Memory B cell (primary cell): ENCODE measurements around the gene ZBTB9.

Source experiments
- ATAC-seq: fragments of 150-1000 bp; cut with Tn5 transposase; 2 replicates; pipeline ENCODE4 v1.10.0; 2021; ENCODE audit warnings: low read depth, mild to moderate bottlenecking, moderate library complexity
- DNase-seq, 2 donors: peaks; one replicate each; pipeline ENCODE4 v3.0.0; 2022; ENCODE audit warnings: low spot score in 2 of 2
- H3K27ac Mint-ChIP-seq: one replicate; pipeline ENCODE4 v1.8.0; 2022; ENCODE audit warnings: mild to moderate bottlenecking, moderate library complexity, mixed read lengths
- H3K27me3 Mint-ChIP-seq: one replicate; pipeline ENCODE4 v1.8.0; 2022; ENCODE audit warnings: mixed read lengths
- H3K36me3 Mint-ChIP-seq: one replicate; pipeline ENCODE4 v1.8.0; 2022; ENCODE audit warnings: mild to moderate bottlenecking, mixed read lengths
- H3K4me1 Mint-ChIP-seq: one replicate; pipeline ENCODE4 v1.8.0; 2022; ENCODE audit warnings: mixed read lengths
- H3K4me3 Mint-ChIP-seq: one replicate; pipeline ENCODE4 v1.8.0; 2022; ENCODE audit warnings: mild to moderate bottlenecking, moderate library complexity, mixed read lengths
- H3K9me3 Mint-ChIP-seq: one replicate; pipeline ENCODE4 v1.8.0; 2022; ENCODE audit warnings: mixed read lengths

The ZBTB9 gene

DNA sequence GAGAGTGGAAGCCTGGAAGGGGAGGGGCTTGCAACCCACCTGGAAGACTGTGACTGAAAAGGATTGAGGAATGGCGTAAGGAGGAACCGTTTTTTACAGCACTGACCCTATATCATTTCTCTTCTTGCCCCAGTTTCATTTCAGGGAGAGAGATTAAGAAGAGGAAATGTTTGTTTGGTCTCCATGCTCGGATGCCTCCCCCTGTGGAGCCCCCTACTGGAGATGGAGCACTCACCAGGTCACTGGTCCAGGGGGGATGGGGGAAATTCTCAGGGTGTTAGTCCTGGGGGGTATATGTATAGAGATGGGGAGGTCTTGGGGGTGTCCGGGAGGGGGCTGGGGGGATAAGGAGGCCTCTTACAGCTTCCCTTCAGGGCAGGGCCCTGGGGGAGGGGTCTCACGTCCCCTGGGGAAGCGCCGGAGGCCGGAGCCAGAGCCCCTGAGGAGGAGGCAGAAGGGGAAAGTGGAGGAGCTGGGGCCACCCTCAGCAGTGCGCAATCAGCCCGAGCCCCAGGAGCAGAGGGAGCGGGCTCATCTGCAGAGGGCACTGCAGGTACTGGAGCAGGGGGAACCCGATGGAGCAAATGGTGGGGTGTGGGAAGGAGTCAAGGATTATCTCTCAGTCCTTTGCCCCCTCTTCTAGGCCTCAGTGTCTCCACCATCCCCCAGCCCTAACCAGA, 39.6 kb upstream of the ZBTB9 start:
- H3K4me1 Mint-ChIP-seq: peaks cover 55% of the 10 kb centered on the region
- H3K36me3 Mint-ChIP-seq: peaks cover 22% of the 10 kb centered on the region
- DNase-seq: peak in 1 of 2 donors; percentile 61
- H3K9me3 Mint-ChIP-seq: no peaks in the 10 kb centered on the region
- H3K27ac Mint-ChIP-seq: peak overlapping the region; percentile 92
- no peak for ATAC-seq
- peak overlapping the region; percentile 37 for H3K4me3 Mint-ChIP-seq
- H3K27me3 Mint-ChIP-seq: no peaks in the 10 kb centered on the region

DNA sequence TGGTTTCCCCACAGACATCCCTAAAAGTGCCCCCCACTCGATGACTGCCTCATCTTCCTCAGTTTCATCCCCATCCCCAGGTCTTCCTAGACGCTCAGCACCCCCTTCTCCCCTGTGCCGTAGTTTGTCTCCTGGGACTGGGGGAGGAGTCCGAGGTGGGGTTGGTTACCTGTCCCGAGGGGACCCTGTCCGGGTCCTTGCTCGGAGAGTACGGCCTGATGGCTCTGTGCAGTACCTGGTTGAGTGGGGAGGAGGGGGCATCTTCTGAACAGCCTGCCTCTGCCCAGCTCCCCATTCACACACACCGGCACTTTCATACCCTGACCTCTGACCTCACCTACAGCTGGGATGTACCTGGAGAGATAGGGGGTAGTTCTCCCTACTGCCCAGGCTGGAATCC, 38.5 kb upstream of the ZBTB9 start:
- peak overlapping the region; percentile 92 for H3K27ac Mint-ChIP-seq
- ATAC-seq (no peak), DNase-seq (no peak)
- peaks cover 22% of the 10 kb centered on the region for H3K36me3 Mint-ChIP-seq
- peaks cover 51% of the 10 kb centered on the region for H3K4me1 Mint-ChIP-seq
- H3K4me3 Mint-ChIP-seq: peak overlapping the region; percentile 18
- no peaks in the 10 kb centered on the region for H3K27me3 Mint-ChIP-seq
- no peaks in the 10 kb centered on the region for H3K9me3 Mint-ChIP-seq

DNA sequence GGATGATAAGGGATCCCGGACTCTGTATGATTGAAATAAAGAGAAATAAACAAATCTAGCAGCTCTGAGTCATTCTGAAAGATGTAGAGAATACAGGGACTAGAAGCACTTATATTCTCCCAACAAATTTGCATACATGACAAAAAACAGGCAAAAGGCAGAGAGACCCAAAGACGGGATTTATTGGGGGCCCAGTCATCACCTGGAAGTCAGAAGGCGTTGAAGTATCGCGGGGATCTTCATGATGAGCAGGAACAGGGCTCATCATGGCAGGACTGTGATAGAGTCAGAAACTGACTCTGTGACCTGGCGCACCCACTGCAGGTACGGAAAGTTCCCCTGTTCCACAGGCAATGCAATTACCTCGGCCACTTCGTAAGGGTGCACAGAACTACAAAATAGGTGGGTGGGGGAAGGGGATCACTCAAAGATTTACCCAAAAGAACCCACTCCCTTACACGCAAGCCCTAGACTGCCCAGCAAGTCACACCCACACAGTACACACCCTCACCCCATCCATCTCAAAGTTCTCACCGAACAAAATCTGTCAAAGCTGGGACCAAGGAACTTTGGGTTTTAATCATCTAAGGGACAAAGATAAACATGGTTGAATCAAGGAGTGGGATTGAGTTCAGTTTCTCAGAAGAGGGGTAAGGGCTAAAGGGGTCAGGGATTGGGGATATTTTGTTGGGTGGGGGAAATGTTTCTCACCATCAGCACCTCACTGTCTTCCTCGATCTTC, 37.8 kb upstream of the ZBTB9 start:
- Mint-ChIP-seq H3K27ac (peak overlapping the region; percentile 92), H3K4me1 (peaks cover 49% of the 10 kb centered on the region), H3K4me3 (peak overlapping the region; percentile 91), H3K36me3 (peaks cover 22% of the 10 kb centered on the region), H3K27me3 (no peaks in the 10 kb centered on the region), H3K9me3 (no peaks in the 10 kb centered on the region)
- no peak for ATAC-seq
- DNase-seq: no peak

DNA sequence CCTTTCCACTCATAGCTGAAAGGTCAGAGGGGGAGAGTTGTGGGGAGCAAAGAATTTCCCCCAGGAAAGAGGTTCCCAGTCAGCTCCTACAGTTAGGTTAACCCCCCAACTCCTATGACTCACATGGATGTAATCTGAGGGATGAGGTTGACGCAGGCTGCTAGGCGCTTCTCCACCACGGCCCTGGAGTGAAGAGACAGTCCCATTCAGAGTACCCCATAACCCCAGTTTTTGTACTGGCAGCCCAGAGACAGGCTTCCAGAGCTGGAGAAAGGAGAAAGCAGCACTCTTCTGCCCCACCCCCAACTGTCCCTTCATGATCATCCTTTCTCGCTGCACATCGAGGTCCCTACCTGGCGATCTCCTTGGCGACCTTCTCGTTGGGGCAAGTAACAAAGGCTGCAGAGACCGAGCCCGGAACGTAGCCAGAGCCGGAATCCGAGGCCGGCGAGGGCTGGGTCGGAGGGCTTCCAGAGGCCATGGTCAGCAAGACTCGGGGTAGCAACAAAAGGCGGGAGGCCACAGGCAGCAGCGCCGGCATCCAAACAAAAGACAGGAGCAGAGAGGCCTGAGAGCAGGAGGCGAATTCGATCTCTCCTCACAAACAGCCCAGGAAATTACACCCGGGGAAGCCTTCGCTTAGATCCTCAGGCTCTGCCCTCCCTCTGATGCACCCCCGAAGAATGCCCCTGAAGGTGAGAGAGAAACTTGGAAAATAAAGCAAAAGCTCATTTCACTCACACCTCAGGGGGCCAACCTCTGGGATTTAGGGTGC, 37.1 kb upstream of the ZBTB9 start:
- Mint-ChIP-seq H3K27ac (peak overlapping the region; percentile 92), H3K36me3 (peaks cover 21% of the 10 kb centered on the region), H3K9me3 (no peaks in the 10 kb centered on the region), H3K27me3 (no peaks in the 10 kb centered on the region), H3K4me3 (peak overlapping the region; percentile 91), H3K4me1 (peaks cover 47% of the 10 kb centered on the region)
- no peak for DNase-seq
- ATAC-seq: no peak

DNA sequence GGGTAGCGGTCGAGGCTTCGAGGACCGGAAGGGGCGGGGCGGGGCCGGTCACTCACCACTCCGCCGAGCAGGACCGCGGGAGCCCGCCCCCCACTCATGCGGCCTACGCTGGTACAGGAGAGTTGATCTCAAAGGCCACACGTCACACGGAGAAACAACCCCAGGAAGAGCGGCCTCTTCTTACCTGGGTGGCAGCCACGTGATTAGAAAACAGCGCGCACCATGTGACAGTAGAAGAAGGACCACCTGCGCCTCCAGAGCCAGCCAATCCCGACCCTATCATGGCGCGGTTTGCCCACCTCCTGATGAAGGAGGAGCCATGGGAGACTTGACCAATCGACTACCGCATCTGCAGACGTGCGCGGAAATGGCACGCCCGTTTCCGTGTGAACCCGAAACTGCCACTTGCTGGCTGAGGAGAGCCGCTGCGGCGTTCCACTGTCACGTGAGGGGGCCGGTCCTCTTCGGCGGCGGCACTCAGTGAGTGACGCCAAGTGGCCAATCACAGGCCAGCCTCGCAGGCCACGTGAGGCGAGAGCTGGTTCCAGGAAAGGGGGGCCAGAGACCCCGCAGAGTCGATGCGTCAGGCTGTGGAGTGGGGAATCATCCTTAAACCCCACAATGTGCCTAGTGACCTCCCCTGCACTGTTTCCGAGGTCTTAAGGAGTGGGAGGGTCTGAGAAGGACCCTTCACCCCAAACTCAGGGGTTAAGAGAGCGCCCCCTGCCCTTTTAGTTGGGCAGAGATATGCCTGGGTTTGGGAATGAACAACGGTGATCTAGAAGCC, 36.3 kb upstream of the ZBTB9 start, which contains the start of gene CUTA:
Gene CUTA (minus strand): TSS at position 205 of the 787 bp plus-strand sequence. CDS start 107 bp downstream, at position 98.
- Mint-ChIP-seq H3K27me3 (no peaks in the 10 kb centered on the region), H3K4me1 (peaks cover 40% of the 10 kb centered on the region), H3K9me3 (no peaks in the 10 kb centered on the region), H3K27ac (peak within 1 kb of the TSS; percentile 92), H3K36me3 (peaks cover 15% of the 10 kb centered on the region), H3K4me3 (peak within 1 kb of the TSS; percentile 91)
- ATAC-seq (peak; percentile 82), DNase-seq (peak; percentile 90 to 97)

DNA sequence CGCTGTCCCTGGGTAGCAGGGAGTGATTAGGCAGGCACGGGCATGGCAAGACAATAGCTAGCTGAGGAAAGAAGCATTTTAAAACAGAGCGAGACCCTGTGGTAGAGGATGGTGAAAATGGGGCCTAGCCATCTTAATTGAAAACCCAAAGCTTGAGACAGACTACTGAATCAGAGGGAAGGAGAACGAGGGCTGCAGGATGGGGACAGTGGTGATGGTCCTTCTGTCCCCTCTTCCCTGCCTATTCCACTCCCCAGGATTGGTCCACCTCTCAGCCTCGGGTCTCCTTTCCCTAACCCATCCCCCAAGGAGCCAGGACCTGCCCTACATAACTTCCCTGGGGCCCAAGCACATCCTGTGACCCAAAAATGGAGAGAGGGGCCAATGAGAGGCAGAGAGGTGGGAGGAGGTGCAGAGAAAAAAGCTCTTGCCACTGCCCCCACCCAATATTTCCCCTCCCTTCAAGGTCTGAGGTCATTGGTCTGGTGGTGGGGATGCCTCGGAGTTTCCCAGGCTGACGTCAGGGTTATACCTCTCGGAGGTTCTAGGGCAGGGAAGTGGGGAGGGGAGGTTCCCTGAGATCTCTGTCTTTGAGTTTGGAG, 35.6 kb upstream of the ZBTB9 start:
- H3K9me3 Mint-ChIP-seq: no peaks in the 10 kb centered on the region
- DNase-seq: no peak

DNA sequence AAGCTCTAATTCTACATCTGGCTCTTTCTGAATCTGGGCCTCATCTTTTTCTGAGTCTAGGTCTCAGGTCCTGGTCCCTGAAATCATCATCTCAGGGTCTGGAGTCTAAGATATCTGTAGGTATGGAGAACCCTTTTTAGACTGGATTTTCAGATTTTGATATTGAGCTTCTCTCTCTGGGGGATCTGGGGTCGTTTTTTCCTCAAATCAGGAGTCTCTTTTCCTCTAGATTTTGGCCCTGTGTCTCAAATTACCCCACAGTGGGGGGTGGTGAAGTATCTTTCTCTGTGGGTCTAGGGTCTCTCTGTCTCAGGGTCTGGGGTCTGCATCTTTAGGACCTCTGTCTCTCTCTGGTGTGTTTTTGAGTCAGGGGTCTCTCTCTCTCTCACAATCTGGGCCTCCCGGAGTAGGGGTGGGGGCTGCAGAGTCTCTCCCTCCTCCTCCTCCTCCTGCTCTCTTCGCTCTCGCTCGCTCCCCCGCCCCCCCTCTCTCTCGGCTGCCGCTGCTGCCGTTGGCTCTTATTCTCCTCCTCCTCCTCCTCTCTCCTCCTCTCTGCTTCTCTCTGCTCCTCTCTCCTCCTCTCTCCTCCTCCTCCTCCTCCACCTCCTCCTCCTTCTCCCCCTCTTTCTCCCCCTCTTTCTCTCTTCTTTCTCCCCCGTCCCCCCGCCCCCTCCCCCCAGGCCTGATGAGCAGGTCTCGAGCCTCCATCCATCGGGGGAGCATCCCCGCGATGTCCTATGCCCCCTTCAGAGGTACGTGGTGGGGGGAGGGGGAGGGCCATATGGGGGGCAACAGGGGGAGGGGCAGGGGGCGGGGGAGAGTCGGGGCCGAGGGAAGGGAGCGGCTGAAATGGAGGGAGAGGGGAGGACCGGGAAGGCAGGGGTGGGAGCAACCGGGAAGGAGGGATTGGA, 34.5 kb upstream of the ZBTB9 start, which contains the start of gene SYNGAP1:
Gene SYNGAP1 (plus strand): TSS at position 486 of the 911 bp plus-strand sequence. CDS start 200 bp downstream, at position 686.
- Mint-ChIP-seq H3K27ac (peak within 1 kb of the TSS; percentile 92), H3K36me3 (peaks cover 5% of the 10 kb centered on the region), H3K4me3 (no peak within 1 kb of the TSS), H3K4me1 (peaks cover 38% of the 10 kb centered on the region), H3K9me3 (no peaks in the 10 kb centered on the region), H3K27me3 (no peaks in the 10 kb centered on the region)
- ATAC-seq (no peak), DNase-seq (no peak)

More for the DNA sequence above, 35.6 kb upstream of the ZBTB9 start:
- Mint-ChIP-seq H3K27ac (peak overlapping the region; percentile 92), H3K4me1 (peaks cover 37% of the 10 kb centered on the region), H3K36me3 (peaks cover 12% of the 10 kb centered on the region), H3K4me3 (peak overlapping the region; percentile 91), H3K27me3 (no peaks in the 10 kb centered on the region)
- no peak for ATAC-seq

DNA sequence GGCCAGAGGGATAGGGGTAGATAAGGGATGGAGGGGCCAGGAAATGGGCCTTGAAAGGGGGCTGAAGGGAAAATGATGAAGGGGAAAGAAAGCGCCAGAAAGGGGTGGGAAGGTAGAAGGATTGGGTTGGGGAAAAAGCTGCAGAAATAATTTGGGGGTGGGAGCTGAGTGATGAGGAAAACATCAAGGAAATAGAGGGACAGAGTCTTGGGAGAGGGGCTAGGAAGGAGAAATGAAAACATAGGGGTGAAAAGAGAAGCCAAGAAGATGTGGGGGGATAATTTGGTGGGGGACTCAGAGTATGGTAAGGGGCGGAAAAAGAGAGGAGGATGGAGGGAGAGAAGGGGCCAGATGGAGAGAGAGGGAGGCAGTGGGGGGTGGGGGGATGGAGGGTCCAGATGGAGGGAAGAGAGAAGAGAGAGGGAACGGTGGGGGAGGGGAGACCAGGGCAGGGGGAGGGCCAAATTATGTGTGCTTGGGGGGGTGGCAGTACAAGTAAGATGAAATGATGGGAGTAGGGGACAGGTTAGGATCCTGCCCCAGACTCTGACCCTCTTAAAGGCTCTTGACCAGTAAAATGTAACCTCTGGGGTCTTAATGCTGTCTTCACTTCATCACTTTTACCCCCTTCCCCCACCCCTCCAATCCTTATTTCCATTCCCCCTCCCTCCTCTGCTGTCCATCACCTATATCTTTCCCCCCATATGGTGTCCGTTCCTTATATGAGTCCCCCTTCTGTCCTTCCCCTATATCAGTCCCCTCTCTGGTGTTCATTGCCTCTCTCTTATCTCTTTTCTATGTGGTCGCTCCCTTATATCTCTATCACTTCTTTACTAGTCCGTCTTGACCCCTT, 33.7 kb upstream of the ZBTB9 start:
- Mint-ChIP-seq H3K4me1 (peaks cover 38% of the 10 kb centered on the region), H3K9me3 (no peaks in the 10 kb centered on the region), H3K4me3 (no peak overlapping the region), H3K36me3 (peaks cover 1% of the 10 kb centered on the region), H3K27ac (no peak overlapping the region), H3K27me3 (no peaks in the 10 kb centered on the region)
- DNase-seq (no peak), ATAC-seq (no peak)

DNA sequence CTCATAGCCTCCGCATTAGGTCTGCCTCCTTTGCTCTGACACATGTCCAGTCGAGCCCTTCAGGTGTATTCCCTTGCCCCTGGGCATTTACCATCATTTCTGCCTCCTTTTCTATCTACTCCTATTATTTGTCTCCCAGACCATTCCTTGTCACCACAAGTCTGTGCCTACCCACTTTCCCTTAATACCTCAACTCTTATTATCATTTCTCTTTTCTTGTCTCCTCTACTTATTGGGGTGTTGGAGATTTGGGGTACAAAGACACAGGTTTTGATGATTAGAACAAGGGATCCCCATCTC, 33.1 kb upstream of the ZBTB9 start:
- H3K4me3 Mint-ChIP-seq: no peak overlapping the region

DNA sequence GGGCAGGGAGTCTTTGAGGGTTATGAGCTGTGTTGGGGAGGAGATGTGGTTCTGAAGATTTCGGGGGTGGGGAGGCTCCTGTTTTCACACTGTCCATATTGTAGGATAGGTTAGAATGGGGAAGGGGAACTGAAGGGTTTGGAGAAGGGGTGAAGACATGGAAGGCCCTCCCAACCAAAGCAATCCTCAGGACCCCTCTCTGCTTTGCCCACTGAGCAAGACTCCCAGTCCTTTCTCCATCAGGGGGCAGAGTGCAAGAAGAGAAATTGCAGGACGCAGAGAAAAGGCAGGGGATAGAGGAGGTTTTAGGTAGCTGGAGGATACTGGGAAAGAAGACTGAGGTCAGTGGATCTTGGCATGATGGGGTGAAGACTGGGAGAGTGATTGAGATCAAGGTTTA, 30.6 kb upstream of the ZBTB9 start:
- Mint-ChIP-seq H3K36me3 (no peaks in the 10 kb centered on the region), H3K27ac (no peak overlapping the region), H3K4me3 (peak overlapping the region; percentile 90), H3K4me1 (peaks cover 41% of the 10 kb centered on the region), H3K9me3 (no peaks in the 10 kb centered on the region), H3K27me3 (no peaks in the 10 kb centered on the region)
- DNase-seq (no peak), ATAC-seq (no peak)

More for the DNA sequence above, 33.1 kb upstream of the ZBTB9 start:
- peaks cover 35% of the 10 kb centered on the region for H3K4me1 Mint-ChIP-seq
- ATAC-seq: no peak
- no peak for DNase-seq
- no peak overlapping the region for H3K27ac Mint-ChIP-seq
- no peaks in the 10 kb centered on the region for H3K27me3 Mint-ChIP-seq
- no peaks in the 10 kb centered on the region for H3K9me3 Mint-ChIP-seq
- no peaks in the 10 kb centered on the region for H3K36me3 Mint-ChIP-seq

DNA sequence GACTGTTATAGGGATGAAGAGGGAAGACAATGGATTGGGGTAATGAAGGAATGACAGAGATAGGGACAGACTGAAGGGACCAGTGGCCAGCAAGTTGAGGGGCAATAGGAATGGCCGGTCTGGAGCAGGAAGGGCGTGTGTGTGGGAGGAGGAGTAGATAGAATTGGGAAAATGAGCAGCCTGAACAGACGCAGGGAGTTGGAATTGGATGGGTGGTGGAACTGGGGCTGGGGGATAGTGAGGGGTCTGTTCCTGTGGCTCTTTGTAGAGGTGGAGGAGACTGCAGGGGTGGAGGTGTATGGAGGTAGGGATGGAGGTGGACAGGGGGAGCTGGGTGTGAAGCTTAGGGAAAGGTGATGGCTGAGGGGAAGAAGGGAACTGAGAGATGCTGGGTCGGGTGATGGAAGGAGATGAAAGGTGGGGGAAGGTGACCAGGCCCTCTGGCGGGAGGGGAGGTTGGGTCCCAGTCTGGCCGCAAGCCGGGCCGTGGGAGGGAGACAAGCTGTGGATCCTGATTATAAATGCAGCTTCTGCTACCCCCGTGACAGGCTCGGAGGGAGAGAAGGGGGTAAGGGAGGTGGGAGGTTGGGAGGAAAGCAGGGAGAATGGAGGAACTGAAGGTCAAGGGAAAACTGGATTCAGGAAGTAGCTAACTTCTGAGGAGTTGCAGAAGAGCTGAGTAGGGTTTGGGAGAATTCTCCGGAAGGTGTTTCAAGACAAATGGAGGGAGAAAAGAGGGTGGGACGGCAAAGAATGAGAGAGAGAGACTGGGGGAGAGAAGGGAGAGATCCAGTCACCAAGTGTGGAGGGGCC, 29.3 kb upstream of the ZBTB9 start:
- H3K36me3 Mint-ChIP-seq: no peaks in the 10 kb centered on the region

More for the DNA sequence above, 29.3 kb upstream of the ZBTB9 start:
- DNase-seq (no peak), ATAC-seq (no peak)
- Mint-ChIP-seq H3K4me1 (peaks cover 52% of the 10 kb centered on the region), H3K27ac (peak overlapping the region; percentile 95), H3K9me3 (no peaks in the 10 kb centered on the region), H3K4me3 (peak overlapping the region; percentile 90), H3K27me3 (no peaks in the 10 kb centered on the region)
